Activated gamma-delta T cell (primary cell): ENCODE results near the gene MAGI1.
"Not testable (repeated sequence)": the region's sequence is repeated elsewhere in the genome, so short reads cannot be mapped to it uniquely, and the experiment has no call there.

ENCODE experiments used
- DNase-seq: peaks from one replicate; lab custom pipeline; 2025; lab: John Stamatoyannopoulos, UW
- total RNA-seq, 2 donors: gene quantifications; one replicate each; lab custom pipeline; 2026; lab: John Stamatoyannopoulos, UW

MAGI1 gene
- total RNA-seq, result 0.10 to 0.26 reads per million in 2 donors

DNA sequence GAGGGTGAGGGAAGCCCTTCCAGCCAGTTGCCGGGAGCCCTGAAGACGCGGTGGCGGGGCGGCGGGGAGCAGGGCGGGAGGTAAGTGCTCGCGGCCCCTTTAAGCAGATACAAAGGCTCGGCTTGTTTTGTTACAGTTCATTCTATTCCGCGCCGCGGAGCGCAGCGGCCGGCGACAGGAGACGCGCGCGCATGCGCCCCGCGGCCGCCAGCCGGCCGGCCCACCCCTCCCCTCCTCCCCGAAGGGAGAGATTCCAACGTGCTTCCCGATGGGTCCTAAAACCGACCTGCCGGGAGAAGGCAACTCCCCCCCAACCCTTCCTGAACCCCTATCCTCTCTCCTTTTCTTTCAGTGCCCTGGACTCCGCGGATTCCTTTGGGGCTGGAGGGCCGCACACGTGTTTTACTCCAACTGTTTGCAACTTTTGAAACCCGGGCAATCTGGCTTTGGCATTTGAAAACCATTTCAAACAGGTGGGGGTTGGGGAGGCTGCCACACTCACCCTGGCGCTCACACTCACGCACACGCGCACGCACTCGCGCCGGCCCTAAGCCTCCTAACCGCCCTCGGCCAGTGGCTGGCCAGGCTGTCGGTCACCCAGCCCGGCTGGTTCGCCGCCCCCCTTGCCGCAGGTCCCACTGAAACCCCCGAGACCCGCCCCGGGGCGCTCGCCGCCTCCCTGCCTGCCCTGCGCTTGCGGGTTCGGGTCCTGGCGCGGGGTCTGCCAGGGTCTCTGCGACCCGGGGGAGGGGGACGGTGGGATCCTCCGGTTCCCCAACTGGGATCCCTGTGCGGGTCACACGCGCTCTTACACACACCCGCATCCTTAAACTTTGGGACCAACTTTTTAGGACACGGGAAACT lies at the start of gene MAGI1:
MAGI1 (minus strand) TSS at position 193 of the 864 bp plus-strand sequence. CDS start 610 bp downstream, outside the sequence.
- peak; percentile 8 for DNase-seq

DNA sequence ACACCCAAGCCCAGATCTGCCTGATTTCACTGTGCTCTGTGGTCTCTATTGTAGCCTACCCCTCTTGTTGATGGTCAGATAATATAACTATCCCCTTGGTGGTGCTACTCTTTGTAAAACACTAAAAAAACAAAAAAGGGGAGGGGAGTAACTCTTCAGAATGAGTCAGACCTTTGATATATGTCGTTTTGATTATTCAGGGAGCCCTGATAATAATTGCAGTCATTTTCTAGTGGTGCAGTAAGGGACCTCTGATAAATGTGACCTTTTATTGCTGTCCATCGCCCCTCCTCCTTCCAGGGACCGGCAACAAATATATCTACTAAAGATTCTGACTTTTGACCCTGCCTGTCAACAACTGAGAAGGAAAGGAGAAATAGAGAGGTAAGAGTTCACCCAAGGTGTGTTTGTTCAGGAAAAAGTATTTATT lies 45.1 kb upstream of the MAGI1 start:
- DNase-seq, result no peak

DNA sequence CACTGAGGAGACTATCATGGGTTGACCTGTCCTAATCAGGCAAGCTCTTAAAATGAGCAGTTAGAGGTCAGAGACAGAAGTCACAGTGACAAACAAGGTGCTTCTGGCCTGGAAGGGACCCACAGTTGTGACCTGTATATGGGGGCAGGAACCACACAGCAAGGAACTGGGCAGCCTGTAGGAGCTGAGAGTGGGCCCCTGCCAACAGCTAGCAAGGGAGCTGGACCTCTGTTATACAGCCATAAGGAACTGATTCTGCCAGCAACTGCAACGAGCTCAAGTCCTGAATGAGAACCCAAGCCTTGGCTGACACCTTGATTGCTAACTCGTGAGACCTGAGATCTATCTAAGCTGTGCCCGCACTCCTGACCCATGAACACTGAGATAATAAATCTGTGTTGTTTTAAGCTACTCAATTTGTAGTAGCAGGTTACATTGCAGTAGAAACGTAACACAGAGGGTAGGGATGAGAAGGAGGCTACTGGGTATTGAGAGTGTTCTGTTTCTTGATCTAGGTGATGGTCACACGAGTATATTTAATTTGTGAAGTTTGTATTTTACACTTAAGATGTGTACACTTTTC lies 44.5 kb upstream of the MAGI1 start:
- no peak for DNase-seq

DNA sequence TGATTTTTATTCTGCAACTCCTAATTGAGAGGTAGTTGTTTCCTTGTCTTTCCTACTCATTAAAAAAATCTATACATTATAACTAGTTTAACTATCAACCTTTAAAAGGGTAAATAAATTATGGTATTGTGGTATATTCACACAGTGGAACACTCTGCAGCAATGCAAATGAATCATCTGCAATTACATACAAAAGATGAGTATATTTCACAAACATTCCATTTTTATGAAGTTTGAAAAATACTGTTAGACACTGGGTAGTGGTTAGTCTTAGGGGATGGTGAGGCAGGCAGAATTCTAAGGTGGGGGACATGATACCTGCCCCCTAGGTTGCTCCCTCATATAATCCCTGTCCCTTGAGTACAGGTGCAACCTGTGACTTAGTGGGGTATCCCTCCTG lies 44.0 kb upstream of the MAGI1 start:
- DNase-seq, result no peak

DNA sequence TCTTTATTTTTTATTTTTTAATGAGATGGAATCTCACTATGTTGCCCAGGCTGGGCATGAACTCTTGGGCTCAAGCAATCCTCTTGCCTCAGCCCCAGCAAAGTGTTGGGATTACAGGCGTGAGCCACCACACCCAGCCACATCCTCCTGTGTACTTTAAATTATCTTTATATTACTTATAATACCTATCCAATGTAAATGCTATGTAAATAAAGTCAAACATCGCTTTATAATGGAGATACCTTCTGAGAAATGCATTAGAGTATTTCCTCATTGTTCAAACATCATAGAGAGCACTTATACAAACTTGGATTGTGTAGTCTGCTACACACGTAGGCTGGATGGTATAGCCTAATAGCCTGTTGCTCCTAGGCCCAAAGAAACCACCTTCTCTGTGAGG lies 41.4 kb upstream of the MAGI1 start:
- DNase-seq, result no peak

DNA sequence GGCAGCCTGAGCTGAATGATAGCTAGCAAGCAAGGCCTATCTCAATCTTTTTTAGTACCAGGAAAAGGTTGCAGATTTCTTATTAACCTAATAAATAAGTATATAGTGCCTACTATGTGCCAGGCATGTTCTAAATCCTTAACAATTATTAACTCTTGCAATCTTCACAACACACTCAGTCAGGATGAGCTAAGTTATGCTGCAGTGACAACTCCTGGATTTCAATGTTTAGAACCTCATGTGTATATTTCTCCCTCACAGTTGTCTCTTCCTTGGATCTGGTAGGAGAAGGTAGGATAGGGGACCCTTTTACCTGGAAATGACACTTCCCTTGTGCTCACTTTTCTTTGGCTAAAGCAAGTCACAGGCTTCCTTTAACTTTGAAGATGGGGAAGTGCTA lies 39.3 kb upstream of the MAGI1 start:
- no peak for DNase-seq

DNA sequence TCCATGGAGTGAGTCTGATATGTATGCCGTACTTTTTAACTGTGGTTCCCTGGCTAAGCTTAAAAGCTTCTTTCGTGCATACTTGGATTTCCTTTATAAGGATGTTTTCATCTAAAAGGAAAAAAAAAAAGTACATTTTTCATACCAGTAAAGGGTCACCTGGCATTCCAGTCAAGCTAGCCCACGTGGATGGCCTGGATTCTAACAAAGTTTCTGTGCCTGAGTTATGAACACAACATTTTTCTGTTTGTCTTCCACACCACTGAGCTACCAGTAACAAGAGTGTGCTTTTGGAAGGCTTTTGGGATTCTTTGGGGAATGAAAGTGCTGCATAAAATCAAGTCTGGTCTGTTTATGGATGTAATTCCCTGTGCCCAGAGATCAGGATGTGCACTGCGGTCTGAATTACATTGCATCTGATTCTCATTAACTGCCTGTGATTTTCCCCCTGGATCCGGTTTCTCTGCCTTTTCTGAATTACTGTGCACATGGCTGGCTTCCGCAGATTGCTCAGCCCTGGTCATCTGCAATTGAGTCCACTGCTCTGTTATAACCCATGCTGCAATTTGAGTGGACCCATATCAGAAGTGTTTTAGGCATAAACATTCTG lies 38.2 kb upstream of the MAGI1 start:
- no peak for DNase-seq

DNA sequence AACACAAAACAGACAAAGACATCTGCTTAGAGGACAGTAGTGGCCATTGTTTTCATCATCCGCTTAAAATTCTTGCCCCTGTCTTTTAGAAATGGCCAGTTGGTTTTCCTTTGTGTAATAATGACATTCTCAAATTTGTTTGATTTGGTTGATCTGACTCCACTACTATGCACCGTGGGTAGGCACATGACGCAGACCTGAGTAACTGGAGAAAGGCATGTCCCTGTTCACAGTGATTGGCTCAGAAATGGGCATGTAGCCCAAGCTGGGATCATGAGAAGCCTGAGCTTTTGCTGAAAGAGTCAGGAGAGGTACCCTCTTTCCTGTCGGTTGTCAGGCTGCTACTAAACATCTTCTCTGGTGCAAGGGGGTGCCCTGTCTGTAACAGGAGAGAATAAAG lies 36.6 kb upstream of the MAGI1 start:
- no peak for DNase-seq

DNA sequence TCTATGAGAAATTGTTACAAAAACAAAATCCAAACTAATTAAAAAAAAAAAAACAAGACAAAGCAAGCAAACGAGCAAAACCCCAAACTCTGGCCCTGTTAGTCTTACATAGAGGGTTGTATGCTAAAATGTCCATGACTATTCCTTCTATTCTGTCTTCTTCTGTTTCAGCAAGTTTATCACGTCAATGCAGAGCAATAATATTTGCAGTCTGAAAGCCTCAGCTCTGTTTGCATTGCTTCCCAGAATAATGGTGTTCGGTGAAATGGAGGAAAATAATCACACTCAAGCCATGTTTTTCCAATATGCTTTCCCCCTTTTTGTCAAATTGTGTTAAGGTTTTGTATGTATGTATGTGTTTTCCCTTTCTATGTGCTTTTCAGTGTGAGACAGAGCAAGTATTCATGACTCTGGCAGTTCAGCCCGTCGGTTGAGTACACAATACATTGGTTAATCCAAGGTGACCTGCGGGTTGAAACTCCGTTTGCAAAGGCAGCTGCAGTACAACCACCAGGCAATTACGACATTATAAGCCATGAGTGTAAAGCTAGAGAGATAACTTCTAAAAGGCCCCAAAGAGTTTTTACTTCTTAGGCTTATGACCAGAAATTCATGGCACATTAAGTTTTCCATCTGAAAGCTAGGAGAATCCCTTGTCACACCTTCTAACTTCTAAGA lies 34.9 kb upstream of the MAGI1 start:
- DNase-seq, result no peak

DNA sequence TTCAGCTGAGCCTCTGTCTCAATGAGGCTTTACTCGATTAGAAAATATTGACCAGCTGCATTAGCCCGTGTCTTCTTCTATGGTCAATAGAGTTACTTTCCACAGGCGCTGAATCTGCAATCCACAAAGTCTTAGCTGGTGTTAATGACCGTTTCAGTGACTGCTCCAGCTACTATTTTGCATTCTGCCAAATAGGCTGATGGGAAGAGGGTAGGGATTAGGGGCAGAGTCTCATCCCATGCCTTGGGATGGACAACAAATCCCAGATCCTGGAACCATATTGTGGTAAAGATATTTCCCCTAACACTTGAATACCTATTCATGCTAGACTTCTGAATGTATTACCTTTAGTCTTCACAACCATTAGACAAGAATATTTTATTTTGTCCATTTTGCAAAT lies 29.5 kb upstream of the MAGI1 start:
- no peak for DNase-seq

DNA sequence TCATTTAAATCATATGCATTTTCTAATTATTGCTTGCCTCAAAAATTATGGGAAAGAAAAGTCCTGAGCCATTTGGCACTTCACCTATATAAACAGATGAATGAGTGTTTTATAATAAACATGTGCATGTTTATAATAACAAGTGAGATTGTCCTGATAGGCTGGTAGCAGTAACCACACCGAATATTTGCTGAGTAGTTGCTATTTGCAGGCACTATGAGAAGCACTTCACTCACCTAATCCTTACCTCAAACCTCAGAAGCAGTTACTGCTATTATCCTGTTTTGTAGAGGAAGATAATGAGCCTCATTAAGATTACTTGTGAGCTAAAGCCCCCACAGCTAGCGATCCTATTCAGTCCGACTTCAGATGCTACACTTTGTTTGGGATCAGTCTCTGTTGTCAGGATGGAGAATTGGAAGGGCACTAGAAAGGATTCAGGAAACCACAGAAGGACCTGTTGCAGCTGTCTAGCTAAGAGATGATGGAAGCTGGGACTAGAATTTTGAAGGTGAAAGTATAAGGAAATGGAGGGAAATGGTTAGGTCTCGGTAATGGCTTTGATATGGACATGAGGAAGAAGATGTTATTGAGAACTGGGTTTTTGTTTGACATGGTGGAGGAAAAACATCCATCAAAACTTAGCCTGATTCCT lies 28.4 kb upstream of the MAGI1 start:
- no peak for DNase-seq

DNA sequence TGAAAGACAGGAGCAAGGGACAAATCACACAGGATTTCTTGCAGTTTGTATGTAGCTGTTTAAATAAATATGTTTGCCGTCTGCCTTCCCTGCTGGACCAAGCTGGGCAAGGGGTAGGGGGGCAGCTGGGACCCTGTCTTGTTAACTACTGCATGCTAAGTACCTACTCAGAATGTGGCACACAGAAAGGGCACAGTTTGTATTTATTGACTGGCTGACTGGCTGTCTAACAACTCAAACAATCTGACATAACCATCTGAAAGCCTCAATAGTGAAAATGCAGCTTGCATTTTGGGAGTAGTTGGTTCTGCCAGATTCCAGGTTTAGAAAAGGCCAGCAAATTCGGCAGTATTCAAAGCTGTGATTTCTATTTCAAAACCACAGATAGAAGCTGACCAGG lies 16.6 kb upstream of the MAGI1 start:
- no peak for DNase-seq

DNA sequence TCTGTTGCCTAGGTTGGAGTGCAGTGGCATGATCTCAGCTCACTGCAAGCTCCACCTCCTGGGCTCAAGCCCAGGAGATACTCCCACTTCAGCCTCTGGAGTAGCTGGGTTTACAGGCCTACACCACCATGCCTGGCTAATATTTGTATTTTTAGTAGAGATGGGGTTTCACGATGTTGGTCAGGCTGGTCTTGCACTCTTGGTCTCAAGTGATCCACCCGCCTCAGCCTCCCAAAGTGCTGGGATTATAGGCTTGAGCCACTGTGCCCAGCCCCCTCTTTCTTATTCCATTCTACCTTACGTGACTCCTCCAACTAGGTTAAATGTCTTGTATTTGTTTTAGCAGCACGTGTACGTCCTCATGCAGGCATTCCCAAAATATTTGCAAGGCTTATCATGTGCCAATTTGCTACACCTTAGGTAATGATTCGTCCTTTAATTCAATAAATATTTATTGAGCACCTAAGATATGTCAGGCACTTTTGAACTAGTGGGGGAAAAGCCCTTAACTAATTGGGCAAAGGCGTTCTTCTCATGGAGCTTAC lies 14.9 kb upstream of the MAGI1 start:
- DNase-seq, result no peak

DNA sequence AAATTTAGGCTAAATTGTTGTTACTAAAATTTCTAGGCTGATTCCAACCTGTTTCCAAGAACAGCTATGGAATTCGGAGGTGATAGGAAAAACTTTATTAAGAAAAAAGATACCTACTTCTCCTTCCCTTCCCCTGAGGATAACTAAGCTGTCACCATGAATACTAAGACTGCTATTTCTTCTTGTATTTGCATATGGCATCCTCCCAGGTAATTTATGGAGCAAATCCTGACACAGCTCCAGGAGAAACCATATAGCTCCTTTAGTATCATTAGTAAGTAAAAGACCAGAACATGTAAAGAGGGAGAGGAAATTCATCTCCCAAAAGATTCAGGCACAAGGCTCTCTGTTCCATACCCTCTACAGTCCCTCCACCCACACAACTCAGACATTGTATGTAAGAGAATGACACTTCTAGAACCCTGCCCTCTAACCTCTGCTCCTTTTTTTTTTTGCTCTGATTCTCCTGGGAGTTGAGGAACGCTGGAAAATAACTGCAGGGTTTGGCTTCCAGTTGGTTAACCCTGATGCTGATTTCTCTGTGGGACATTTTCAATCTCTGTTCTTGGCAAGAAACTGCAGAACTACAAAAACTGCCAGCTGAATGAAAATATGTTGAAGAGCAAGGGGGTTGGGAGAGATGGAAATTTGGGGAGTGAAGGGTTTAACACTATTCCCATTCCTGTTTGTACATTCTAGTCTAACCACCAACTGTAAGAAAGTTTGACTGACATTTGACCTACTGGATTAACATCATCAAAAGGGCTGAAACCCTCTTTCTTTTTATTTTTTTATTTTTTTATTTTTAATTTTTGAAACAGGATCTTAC lies 14.2 kb upstream of the MAGI1 start:
- DNase-seq, result no peak

DNA sequence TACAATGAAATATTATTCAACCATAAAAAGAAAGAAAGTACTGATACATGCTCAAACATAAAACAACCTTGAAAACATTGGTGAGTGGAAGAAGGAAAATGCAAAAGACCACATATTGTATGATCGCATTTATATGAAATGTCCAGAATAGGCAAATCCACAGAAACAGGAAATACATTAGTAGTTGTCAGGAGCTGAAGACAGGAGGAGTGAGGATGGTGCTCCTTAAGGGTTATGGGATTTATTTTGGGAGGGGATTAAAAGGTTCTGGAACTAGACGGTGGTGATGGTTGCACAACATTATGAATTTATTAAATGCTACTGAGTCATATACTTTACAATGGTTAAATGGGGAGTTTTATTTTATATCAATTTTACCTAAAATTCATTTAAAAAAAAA lies 12.1 kb upstream of the MAGI1 start:
- no peak for DNase-seq

DNA sequence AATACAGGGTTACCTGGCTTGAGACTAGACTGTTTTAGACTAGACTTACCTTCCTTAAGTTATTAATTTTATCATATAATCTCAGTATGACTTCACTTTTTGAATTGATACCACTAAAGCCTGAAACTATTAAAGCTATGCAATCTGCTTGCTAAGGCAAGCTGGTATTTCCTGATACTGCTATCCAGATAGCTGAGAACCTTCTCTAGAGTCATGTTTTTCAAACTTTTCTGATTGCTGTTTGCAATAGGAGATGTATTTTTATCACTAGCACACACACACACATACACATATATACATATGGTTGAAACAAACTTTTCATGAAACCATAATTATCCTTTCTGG lies 9.3 kb upstream of the MAGI1 start:
- DNase-seq, result no peak

DNA sequence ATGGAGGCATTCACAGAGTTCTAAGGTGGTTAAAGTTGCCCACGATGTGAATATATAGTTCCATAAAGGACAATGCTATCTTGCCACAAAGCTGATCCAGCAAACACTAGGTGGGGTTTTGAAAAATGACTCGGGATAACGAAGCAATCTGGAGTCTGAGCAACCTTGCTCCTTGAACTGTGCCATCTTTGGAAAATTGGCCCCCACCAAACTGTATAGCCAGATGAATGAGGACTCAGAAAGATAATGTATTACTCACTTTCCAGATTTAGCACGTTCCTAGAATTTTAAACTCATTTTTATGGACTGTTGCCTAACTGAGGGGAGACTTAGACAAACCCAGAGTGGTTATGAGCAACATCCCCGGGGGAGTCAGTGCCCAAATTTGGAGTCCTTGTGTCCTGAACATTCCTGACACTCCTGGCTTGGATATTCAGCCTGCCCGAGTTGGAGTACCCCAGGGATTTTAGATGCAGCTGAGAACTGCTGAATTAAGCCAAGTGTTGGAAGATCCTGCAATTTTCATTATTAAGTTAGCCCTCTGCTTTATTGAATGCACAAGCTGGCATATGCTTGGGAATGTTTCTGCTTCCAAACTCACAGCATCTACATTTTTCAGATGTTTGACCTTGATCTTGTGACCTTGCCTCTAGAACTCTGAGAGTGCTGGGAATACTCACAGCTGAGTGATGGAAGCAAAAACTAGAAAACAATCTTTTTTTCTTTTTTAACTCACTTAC lies 8.8 kb upstream of the MAGI1 start:
- no peak for DNase-seq

DNA sequence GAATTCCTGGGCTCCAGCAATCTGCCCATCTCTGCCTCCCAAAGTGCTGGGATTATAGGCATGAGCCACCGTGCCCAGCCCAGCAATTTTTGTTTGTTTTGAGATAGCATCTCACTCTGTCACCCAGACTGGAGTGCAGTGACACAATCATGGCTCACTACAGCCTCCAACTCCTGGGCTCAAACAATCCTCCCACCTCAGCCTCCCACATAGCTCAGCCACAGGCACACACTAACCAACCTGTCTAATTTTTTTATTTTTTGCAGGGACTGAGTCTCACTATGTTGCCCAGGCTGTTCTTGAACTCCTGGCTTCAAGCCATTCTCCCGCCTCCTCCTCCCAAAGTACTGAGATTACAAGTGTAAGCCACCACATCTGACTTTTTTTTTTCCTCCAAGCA lies 7.6 kb upstream of the MAGI1 start:
- not testable (repeated sequence) for DNase-seq

DNA sequence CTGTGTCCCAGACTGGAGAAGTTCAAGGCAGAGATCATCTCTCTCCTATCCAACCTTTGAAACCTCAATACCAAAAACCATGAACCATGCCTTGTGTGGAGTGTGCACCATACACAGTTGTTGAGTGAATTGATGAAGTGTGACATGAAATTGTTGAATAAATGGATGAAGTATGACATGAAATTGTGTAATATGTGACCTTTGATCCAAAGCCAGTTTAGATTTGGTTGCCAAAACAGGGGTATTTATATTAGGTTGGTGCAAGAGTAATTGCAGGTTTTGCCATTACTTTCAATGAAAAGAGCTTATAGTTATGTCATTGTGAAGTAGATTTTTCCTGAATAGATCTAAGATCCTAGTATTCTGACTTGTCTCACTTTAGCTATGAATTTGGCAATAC lies 3.1 kb upstream of the MAGI1 start:
- DNase-seq, result no peak

DNA sequence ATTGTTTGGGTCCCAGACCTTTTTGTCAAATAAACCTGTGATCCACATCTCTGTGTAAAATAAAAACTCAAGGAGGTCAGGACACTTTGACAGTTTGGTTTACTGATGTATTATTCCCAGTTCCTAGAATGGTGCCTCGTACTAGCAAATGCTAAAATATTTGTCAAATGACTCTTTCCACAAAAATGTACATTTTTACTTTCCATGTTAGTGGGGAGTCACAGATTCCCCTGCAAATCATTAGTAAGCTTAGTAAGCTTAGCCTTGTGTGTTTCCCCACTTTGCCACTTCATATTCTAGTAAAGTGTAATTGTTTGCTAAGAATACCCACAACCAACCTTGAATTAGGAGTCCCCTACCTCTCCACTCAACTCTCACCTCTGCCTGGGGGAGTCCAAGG lies 2.4 kb upstream of the MAGI1 start:
- DNase-seq, result no peak
